HEK293 (cell line): ENCODE measurements around the gene TPM1.

Source experiments
- CTCF ChIA-PET: fragments of 350-600 bp; formaldehyde crosslinking; extraction: SDS; loops from one replicate; lab custom pipeline; 2021; ENCODE audit warnings: antibody characterized with exemption; lab: Yijun Ruan, JAX
- POLR2A ChIA-PET: fragments of 300-600 bp; formaldehyde crosslinking; extraction: SDS; loops from one replicate; lab custom pipeline; 2020; ENCODE audit warnings: antibody characterized with exemption, inconsistent platforms; lab: Yijun Ruan, JAX
- H3K27ac ChIP-seq: fragments of 200-500 bp; sonication (Bioruptor generic); 2 replicates; pipeline ENCODE4 v1.5.1; 2014; ENCODE audit warnings: low read depth, low read length, control low read depth, inconsistent platforms; ENCODE audit errors: extremely low read depth
- H3K36me3 ChIP-seq, 2 experiments: fragments of 200-500 bp in 1 of 2; sonication (Bioruptor generic) in 1 of 2; 1 replicate in 1 of 2; 2 replicates in 1 of 2; pipeline ENCODE4 v1.5.1; 2014 to 2017; ENCODE audit warnings: inconsistent platforms in 2 of 2, low read length in 2 of 2; ENCODE audit not compliant: control insufficient read depth in 2 of 2, insufficient read depth in 1 of 2
- H3K4me1 ChIP-seq: fragments of 200-500 bp; sonication (Bioruptor generic); 2 replicates; pipeline ENCODE4 v1.5.1; 2014; ENCODE audit warnings: mild to moderate bottlenecking, low read length, inconsistent platforms; ENCODE audit not compliant: control insufficient read depth, insufficient read depth
- H3K4me3 ChIP-seq: 2 replicates; pipeline ENCODE4 v1.5.1; 2011; ENCODE audit warnings: low read depth, mild to moderate bottlenecking, control low read depth, low read length, moderate library complexity
- H3K9me3 ChIP-seq: fragments of 200-500 bp; sonication (Bioruptor generic); 2 replicates; pipeline ENCODE4 v1.5.1; 2014; ENCODE audit warnings: low read depth, low read length, inconsistent platforms; ENCODE audit not compliant: control insufficient read depth, insufficient read depth
- KLF8 ChIP-seq: fragments of 450-650 bp; formaldehyde crosslinking; IDR thresholded peaks from 2 replicates; pipeline ENCODE4 v1.5.1; 2016; ENCODE audit warnings: missing biosample characterization, missing genetic modification characterization
- MZF1 ChIP-seq: fragments of 450-650 bp; formaldehyde crosslinking; IDR thresholded peaks from 2 replicates; pipeline ENCODE4 v1.5.1; 2017; ENCODE audit warnings: missing biosample characterization, missing genetic modification characterization, borderline replicate concordance
- RBAK ChIP-seq: fragments of 450-650 bp; formaldehyde crosslinking; IDR thresholded peaks from 2 replicates; pipeline ENCODE4 v1.5.1; 2016; ENCODE audit warnings: missing biosample characterization, missing genetic modification characterization
- SP3 ChIP-seq: fragments of 450-650 bp; formaldehyde crosslinking; IDR thresholded peaks from 2 replicates; pipeline ENCODE4 v1.5.1; 2016; ENCODE audit warnings: missing biosample characterization, missing genetic modification characterization
- TCF7L2 ChIP-seq: IDR thresholded peaks from 2 replicates; pipeline ENCODE4 v1.6.1; 2011; ENCODE audit warnings: low read depth, mild to moderate bottlenecking, inconsistent platforms, low read length, moderate library complexity, borderline replicate concordance
- YY2 ChIP-seq: fragments of 450-650 bp; formaldehyde crosslinking; IDR thresholded peaks from 2 replicates; pipeline ENCODE4 v1.5.1; 2016; ENCODE audit warnings: missing biosample characterization, missing genetic modification characterization
- ZBTB48 ChIP-seq: fragments of 450-650 bp; formaldehyde crosslinking; IDR thresholded peaks from 2 replicates; pipeline ENCODE4 v1.5.1; 2016; ENCODE audit warnings: missing biosample characterization, missing genetic modification characterization
- ZEB2 ChIP-seq: fragments of 450-650 bp; formaldehyde crosslinking; IDR thresholded peaks from 2 replicates; pipeline ENCODE4 v1.5.1; 2016; ENCODE audit warnings: missing biosample characterization, missing genetic modification characterization
- ZIC2 ChIP-seq: fragments of 450-650 bp; formaldehyde crosslinking; IDR thresholded peaks from 2 replicates; pipeline ENCODE4 v1.5.1; 2016; ENCODE audit warnings: missing biosample characterization, missing genetic modification characterization
- ZNF133 ChIP-seq: fragments of 450-650 bp; formaldehyde crosslinking; IDR thresholded peaks from 2 replicates; pipeline ENCODE4 v1.5.1; 2016; ENCODE audit warnings: missing biosample characterization, missing genetic modification characterization
- ZNF157 ChIP-seq: fragments of 450-650 bp; formaldehyde crosslinking; IDR thresholded peaks from 2 replicates; pipeline ENCODE4 v1.5.1; 2016; ENCODE audit warnings: missing biosample characterization, missing genetic modification characterization
- ZNF19 ChIP-seq: fragments of 450-650 bp; formaldehyde crosslinking; IDR thresholded peaks from 2 replicates; pipeline ENCODE4; 2016; ENCODE audit warnings: missing biosample characterization, missing genetic modification characterization, low read depth
- ZNF292 ChIP-seq: fragments of 450-650 bp; formaldehyde crosslinking; IDR thresholded peaks from 2 replicates; pipeline ENCODE4 v1.5.1; 2016; ENCODE audit warnings: low read depth, missing biosample characterization, missing genetic modification characterization, borderline replicate concordance
- ZNF324 ChIP-seq: fragments of 450-650 bp; formaldehyde crosslinking; IDR thresholded peaks from 2 replicates; pipeline ENCODE4 v1.5.1; 2016; ENCODE audit warnings: missing biosample characterization, missing genetic modification characterization
- ZNF416 ChIP-seq: fragments of 450-650 bp; formaldehyde crosslinking; IDR thresholded peaks from 2 replicates; pipeline ENCODE4 v1.5.1; 2016; ENCODE audit warnings: missing biosample characterization, missing genetic modification characterization
- ZNF433 ChIP-seq: fragments of 450-650 bp; formaldehyde crosslinking; IDR thresholded peaks from 2 replicates; pipeline ENCODE4 v1.5.1; 2016; ENCODE audit warnings: missing biosample characterization, missing genetic modification characterization, low read depth
- ZNF530 ChIP-seq: fragments of 450-650 bp; formaldehyde crosslinking; IDR thresholded peaks from 2 replicates; pipeline ENCODE4 v1.5.1; 2016; ENCODE audit warnings: low read depth, missing biosample characterization, missing genetic modification characterization
- ZNF549 ChIP-seq: fragments of 450-650 bp; IDR thresholded peaks from 2 replicates; pipeline ENCODE4 v1.5.1; 2018; ENCODE audit warnings: missing biosample characterization, missing genetic modification characterization, mild to moderate bottlenecking, inconsistent platforms, moderate library complexity
- ZNF600 ChIP-seq: fragments of 450-650 bp; formaldehyde crosslinking; IDR thresholded peaks from 2 replicates; pipeline ENCODE4 v1.5.1; 2016; ENCODE audit warnings: missing biosample characterization, missing genetic modification characterization
- ZNF664 ChIP-seq: fragments of 450-650 bp; formaldehyde crosslinking; IDR thresholded peaks from 2 replicates; pipeline ENCODE4 v1.5.1; 2016; ENCODE audit warnings: missing biosample characterization, missing genetic modification characterization
- ZNF791 ChIP-seq: fragments of 450-650 bp; formaldehyde crosslinking; IDR thresholded peaks from 2 replicates; pipeline ENCODE4 v1.5.1; 2016; ENCODE audit warnings: missing biosample characterization, missing genetic modification characterization
- ZSCAN23 ChIP-seq: fragments of 450-650 bp; formaldehyde crosslinking; IDR thresholded peaks from 2 replicates; pipeline ENCODE4 v1.5.1; 2016; ENCODE audit warnings: missing biosample characterization, missing genetic modification characterization
- ZXDB ChIP-seq: fragments of 450-650 bp; formaldehyde crosslinking; IDR thresholded peaks from 2 replicates; pipeline ENCODE4 v1.5.1; 2016; ENCODE audit warnings: missing biosample characterization, missing genetic modification characterization
- TF ChIP-seq, protein P1 (sequence below): fragments of 450-650 bp; formaldehyde crosslinking; IDR thresholded peaks from 2 replicates; pipeline ENCODE4 v1.5.1; 2016; ENCODE audit warnings: missing biosample characterization, missing genetic modification characterization
- TF ChIP-seq, protein P2 (sequence below): fragments of 450-650 bp; formaldehyde crosslinking; IDR thresholded peaks from 2 replicates; pipeline ENCODE4 v1.5.1; 2017; ENCODE audit warnings: missing biosample characterization, mild to moderate bottlenecking, missing genetic modification characterization, moderate library complexity
- TF ChIP-seq, protein P3 (sequence below): fragments of 450-650 bp; formaldehyde crosslinking; IDR thresholded peaks from 2 replicates; pipeline ENCODE4 v1.5.1; 2016; ENCODE audit warnings: missing biosample characterization, missing genetic modification characterization
- TF ChIP-seq, protein P4 (sequence below): fragments of 450-650 bp; formaldehyde crosslinking; IDR thresholded peaks from 2 replicates; pipeline ENCODE4 v1.5.1; 2016; ENCODE audit warnings: missing biosample characterization, missing genetic modification characterization
- TF ChIP-seq, protein P5 (sequence below): fragments of 450-650 bp; formaldehyde crosslinking; IDR thresholded peaks from 2 replicates; pipeline ENCODE4 v1.5.1; 2016; ENCODE audit warnings: missing biosample characterization, missing genetic modification characterization

Gene TPM1

DNA sequence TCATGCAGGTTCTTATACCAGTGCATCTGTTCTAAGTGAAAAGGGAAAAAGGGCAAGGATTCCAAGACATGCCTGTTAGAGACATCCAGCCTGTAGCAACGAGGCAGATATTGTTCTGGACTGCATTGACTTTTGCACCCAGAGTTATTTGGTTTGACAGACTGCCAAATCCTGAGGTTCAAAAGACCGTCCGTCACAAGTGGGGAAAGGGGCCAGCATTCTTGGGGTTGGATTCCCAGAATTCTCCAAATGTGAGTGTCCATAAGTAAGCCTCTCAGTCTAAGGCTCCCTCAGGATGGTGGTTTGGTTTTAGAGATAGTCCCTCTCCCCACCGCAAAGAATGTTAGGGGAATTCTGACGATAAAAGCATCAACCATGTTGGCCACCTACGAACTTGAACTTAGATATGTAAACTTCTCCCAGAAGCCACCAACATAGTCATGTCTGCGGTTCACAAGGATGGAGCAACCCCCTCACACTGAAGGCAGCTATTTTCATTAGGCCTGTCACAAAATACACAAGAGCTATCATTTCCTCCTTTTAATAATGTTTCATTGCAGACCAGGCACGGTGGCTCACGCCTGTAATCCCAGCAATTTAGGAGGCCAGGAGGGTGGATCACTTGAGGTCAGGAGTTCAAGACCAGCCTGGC lies 65.5 kb downstream of the TPM1 start:
- Histone ChIP-seq H3K9me3 (no peaks in the 10 kb centered on the region), H3K4me1 (no peaks in the 10 kb centered on the region), H3K27ac (no peak overlapping the region), H3K36me3 (no peaks in the 10 kb centered on the region), H3K4me3 (no peak overlapping the region)
- POLR2A ChIA-PET: no interaction called here
- CTCF ChIA-PET: interaction anchor here (0.6 to 0.8 kb wide), 3 partner anchors 11 to 585 kb away, joined by 4 to 7 read pairs (median 6); no protein-coding TSS in a partner anchor
- TF ChIP-seq, protein P1, sequence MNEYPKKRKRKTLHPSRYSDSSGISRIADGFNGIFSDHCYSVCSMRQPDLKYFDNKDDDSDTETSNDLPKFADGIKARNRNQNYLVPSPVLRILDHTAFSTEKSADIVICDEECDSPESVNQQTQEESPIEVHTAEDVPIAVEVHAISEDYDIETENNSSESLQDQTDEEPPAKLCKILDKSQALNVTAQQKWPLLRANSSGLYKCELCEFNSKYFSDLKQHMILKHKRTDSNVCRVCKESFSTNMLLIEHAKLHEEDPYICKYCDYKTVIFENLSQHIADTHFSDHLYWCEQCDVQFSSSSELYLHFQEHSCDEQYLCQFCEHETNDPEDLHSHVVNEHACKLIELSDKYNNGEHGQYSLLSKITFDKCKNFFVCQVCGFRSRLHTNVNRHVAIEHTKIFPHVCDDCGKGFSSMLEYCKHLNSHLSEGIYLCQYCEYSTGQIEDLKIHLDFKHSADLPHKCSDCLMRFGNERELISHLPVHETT (tag by site-specific recombination): no peak
- TF ChIP-seq ZNF416 (tag by site-specific recombination): no peak
- no peak for TF ChIP-seq ZIC2 (tag by site-specific recombination)
- no peak for TF ChIP-seq ZSCAN23 (tag by site-specific recombination)
- no peak for TF ChIP-seq ZEB2 (tag by site-specific recombination)
- no peak for TF ChIP-seq ZXDB (tag by site-specific recombination)
- no peak for TF ChIP-seq ZNF157 (tag by site-specific recombination)
- TF ChIP-seq ZNF791 (tag by site-specific recombination): no peak
- no peak for TF ChIP-seq ZNF133 (tag by site-specific recombination)
- no peak for TF ChIP-seq TCF7L2
- TF ChIP-seq ZBTB48: no peak
- TF ChIP-seq, protein P2, sequence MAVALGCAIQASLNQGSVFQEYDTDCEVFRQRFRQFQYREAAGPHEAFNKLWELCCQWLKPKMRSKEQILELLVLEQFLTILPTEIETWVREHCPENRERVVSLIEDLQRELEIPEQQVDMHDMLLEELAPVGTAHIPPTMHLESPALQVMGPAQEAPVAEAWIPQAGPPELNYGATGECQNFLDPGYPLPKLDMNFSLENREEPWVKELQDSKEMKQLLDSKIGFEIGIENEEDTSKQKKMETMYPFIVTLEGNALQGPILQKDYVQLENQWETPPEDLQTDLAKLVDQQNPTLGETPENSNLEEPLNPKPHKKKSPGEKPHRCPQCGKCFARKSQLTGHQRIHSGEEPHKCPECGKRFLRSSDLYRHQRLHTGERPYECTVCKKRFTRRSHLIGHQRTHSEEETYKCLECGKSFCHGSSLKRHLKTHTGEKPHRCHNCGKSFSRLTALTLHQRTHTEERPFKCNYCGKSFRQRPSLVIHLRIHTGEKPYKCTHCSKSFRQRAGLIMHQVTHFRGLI (tag by site-specific recombination): no peak
- TF ChIP-seq ZNF600 (tag by site-specific recombination): no peak
- TF ChIP-seq ZNF292: no peak
- no peak for TF ChIP-seq ZNF530 (tag by site-specific recombination)
- TF ChIP-seq ZNF664: no peak
- TF ChIP-seq KLF8 (tag by site-specific recombination): no peak
- no peak for TF ChIP-seq ZNF324 (tag by site-specific recombination)

DNA sequence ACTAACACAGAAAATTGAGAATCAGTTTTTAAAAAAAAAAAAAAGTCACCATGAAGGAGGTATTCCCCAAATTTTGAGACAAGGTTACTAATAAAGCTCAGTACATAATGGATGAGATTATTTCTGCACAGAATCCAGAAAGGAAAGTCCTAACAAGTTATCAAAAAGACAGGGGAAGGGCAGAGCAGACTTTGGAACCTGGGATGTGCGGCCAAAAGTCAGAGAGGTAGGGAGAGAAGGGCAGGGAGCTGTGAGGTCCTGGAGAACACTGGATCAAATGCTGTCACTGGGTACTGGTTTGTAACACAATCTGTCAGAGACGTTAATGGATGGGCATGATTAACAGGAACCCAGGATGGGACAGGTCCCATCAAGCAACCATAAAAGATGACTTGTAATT lies 67.0 kb downstream of the TPM1 start:
- ChIA-PET POLR2A (no interaction called here), CTCF (interaction anchor here (0.7 kb wide), 1 partner anchor 15 kb away, joined by 3 read pairs; no protein-coding TSS in a partner anchor)
- Histone ChIP-seq H3K9me3 (no peaks in the 10 kb centered on the region), H3K27ac (no peak overlapping the region), H3K4me3 (no peak overlapping the region), H3K36me3 (no peaks in the 10 kb centered on the region), H3K4me1 (no peaks in the 10 kb centered on the region)
- TF ChIP-seq ZNF549 (tag by site-specific recombination) (no peak), ZNF19 (tag by site-specific recombination) (no peak), ZNF433 (no peak), YY2 (tag by site-specific recombination) (no peak), MZF1 (no peak), RBAK (no peak), SP3 (no peak)
- TF ChIP-seq, protein P3, sequence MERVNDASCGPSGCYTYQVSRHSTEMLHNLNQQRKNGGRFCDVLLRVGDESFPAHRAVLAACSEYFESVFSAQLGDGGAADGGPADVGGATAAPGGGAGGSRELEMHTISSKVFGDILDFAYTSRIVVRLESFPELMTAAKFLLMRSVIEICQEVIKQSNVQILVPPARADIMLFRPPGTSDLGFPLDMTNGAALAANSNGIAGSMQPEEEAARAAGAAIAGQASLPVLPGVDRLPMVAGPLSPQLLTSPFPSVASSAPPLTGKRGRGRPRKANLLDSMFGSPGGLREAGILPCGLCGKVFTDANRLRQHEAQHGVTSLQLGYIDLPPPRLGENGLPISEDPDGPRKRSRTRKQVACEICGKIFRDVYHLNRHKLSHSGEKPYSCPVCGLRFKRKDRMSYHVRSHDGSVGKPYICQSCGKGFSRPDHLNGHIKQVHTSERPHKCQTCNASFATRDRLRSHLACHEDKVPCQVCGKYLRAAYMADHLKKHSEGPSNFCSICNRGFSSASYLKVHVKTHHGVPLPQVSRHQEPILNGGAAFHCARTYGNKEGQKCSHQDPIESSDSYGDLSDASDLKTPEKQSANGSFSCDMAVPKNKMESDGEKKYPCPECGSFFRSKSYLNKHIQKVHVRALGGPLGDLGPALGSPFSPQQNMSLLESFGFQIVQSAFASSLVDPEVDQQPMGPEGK (tag by site-specific recombination): no peak
- TF ChIP-seq, protein P4, sequence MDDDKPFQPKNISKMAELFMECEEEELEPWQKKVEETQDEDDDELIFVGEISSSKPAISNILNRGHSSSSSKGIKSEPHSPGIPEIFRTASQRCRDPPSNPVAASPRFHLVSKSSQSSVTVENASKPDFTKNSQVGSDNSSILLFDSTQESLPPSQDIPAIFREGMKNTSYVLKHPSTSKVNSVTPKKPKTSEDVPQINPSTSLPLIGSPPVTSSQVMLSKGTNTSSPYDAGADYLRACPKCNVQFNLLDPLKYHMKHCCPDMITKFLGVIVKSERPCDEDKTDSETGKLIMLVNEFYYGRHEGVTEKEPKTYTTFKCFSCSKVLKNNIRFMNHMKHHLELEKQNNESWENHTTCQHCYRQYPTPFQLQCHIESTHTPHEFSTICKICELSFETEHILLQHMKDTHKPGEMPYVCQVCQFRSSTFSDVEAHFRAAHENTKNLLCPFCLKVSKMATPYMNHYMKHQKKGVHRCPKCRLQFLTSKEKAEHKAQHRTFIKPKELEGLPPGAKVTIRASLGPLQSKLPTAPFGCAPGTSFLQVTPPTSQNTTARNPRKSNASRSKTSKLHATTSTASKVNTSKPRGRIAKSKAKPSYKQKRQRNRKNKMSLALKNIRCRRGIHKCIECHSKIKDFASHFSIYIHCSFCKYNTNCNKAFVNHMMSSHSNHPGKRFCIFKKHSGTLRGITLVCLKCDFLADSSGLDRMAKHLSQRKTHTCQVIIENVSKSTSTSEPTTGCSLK: no peak
- TF ChIP-seq, protein P5, sequence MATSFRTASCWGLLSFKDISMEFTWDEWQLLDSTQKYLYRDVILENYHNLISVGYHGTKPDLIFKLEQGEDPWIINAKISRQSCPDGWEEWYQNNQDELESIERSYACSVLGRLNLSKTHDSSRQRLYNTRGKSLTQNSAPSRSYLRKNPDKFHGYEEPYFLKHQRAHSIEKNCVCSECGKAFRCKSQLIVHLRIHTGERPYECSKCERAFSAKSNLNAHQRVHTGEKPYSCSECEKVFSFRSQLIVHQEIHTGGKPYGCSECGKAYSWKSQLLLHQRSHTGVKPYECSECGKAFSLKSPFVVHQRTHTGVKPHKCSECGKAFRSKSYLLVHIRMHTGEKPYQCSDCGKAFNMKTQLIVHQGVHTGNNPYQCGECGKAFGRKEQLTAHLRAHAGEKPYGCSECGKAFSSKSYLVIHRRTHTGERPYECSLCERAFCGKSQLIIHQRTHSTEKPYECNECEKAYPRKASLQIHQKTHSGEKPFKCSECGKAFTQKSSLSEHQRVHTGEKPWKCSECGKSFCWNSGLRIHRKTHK (tag by site-specific recombination): no peak
